ENCODE results near the gene UGT1A10. TPM values are rescaled to one million over a fixed set of nuclear protein-coding genes. Genes with fewer than 3 reads are reported as not detected.

The UGT1A10 gene
- total RNA-seq, 1 experiment from 2014 or later, result not detected

DNA sequence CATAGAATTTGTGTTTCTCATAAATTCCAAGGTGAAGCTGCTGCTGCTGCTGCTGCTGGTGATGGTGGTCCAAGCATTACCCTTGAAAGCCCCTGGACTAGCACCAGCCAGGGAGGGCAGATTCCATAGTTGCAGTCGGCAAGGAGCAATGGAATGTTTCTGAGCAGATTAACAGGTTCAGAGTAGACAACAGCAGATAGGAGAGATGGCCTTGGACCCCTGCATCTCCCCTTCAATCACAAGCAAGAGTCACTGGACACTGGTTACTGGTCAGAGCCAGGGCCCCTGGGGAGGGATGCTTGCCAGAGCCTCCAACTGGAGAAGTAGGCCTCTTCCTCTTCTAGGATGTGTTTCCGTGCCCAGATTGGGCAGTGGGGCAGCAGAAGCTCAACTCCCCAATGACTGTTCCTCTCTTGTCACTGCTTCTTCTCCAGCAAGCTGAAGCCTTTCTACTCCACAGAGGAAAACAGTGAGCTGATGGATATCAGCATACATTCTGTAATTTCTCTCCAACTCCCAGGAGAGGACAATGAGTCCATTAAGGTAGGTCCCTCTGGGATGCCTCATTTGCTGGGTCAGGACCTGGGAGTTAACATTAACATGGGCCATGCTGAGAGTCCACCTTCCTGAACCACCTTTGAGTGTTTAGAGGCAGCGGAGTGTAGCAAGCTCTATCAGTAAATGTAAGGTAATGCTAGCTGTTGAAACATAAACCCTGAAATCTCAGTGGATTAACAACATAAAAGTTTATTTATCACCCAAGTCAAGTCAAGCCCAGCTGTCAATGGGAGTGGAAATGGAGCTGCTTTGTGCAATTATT is 177.2 kb downstream of the UGT1A10 start:
- Histone ChIP-seq H3K27ac (ENCODE audit: low read depth, low read length, poor library complexity, severe bottlenecking) (no peak overlapping the region), H3K36me3 (ENCODE audit: insufficient read depth, low read length, poor library complexity, severe bottlenecking) (no peaks in the 10 kb centered on the region), H3K27me3 (replicated peaks; ENCODE audit: insufficient read depth, low read depth, low read length, poor library complexity) (no peaks in the 10 kb centered on the region), H3K4me3 (ENCODE audit: low read depth, low read length, poor library complexity, severe bottlenecking) (no peak overlapping the region), H3K4me1 (ENCODE audit: insufficient read depth, low read length, poor library complexity, severe bottlenecking) (no peaks in the 10 kb centered on the region), H3K9me3 (ENCODE audit: low read depth, low read length, poor library complexity, severe bottlenecking) (no peaks in the 10 kb centered on the region)
- TF ChIP-seq, protein P1, sequence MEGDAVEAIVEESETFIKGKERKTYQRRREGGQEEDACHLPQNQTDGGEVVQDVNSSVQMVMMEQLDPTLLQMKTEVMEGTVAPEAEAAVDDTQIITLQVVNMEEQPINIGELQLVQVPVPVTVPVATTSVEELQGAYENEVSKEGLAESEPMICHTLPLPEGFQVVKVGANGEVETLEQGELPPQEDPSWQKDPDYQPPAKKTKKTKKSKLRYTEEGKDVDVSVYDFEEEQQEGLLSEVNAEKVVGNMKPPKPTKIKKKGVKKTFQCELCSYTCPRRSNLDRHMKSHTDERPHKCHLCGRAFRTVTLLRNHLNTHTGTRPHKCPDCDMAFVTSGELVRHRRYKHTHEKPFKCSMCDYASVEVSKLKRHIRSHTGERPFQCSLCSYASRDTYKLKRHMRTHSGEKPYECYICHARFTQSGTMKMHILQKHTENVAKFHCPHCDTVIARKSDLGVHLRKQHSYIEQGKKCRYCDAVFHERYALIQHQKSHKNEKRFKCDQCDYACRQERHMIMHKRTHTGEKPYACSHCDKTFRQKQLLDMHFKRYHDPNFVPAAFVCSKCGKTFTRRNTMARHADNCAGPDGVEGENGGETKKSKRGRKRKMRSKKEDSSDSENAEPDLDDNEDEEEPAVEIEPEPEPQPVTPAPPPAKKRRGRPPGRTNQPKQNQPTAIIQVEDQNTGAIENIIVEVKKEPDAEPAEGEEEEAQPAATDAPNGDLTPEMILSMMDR (conservative IDR thresholded peaks at IDR 0.05; ENCODE audit: low read depth, low read length), result no peak
- TF ChIP-seq EZH2 (IDR thresholded peaks at IDR 0.05; ENCODE audit: borderline replicate concordance, low read depth, low read length, poor library complexity, severe bottlenecking), result no peak
- intact Hi-C loops (cut with micrococcal nuclease; ENCODE audit: unreplicated experiment), result no loop called here
- no TSS peak for BruUV-seq (replicated peaks)
- POLR2A ChIA-PET (ENCODE audit: low non-redundant PET), result no interaction called here
- no peak for DNase-seq (ENCODE audit: low spot score)
- CTCF ChIA-PET, result interaction anchor here (0.6 kb wide), 1 partner anchor 119 kb away, joined by 5 read pairs; no protein-coding TSS in a partner anchor

DNA sequence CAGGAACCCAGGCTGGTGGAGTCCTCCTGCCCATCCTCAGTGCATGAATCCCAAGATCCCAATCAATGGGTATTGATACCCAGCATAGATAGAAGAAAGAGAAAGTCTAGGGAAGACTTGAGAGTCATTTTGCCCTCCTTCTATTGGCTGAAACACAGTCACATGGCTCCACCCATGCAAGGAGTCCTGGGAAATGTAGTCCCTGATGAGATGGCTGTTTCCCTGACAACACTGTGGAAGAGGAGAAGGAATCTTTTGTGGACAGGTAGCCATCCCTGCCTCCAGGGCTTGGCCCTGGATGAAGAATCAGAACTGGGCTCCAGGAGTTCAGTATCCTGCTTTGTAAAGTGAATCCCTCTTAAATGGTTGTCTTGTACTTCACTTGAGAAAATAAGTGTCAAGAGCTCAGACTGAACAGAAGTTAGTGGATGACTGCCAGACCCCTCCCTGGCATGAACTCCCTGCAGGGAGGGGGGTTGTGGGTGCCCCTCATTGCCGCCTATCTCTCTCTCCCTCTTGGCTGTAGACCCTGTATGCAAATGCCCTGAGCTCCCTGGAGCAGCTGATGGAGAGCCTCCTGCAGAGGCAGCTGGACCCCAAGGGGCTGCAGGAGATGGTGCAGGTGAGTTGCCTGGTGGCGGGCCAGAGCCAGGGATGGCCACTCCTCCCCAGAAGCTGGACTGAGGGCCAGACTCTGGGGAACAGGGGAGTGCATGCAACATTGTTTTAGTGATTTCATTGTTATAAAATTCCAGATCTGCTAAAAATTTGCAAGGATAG is 178.0 kb downstream of the UGT1A10 start:
- intact Hi-C loops (cut with micrococcal nuclease; ENCODE audit: unreplicated experiment), result no loop called here
- no TSS peak for BruUV-seq (replicated peaks)
- no peak for TF ChIP-seq EZH2 (IDR thresholded peaks at IDR 0.05; ENCODE audit: borderline replicate concordance, low read depth, low read length, poor library complexity, severe bottlenecking)
- TF ChIP-seq, protein P1 (conservative IDR thresholded peaks at IDR 0.05; ENCODE audit: low read depth, low read length), result no peak
- POLR2A ChIA-PET (ENCODE audit: low non-redundant PET), result no interaction called here
- Histone ChIP-seq H3K4me1 (ENCODE audit: insufficient read depth, low read length, poor library complexity, severe bottlenecking) (no peaks in the 10 kb centered on the region), H3K27ac (ENCODE audit: low read depth, low read length, poor library complexity, severe bottlenecking) (no peak overlapping the region), H3K27me3 (replicated peaks; ENCODE audit: insufficient read depth, low read depth, low read length, poor library complexity) (no peaks in the 10 kb centered on the region), H3K36me3 (ENCODE audit: insufficient read depth, low read length, poor library complexity, severe bottlenecking) (no peaks in the 10 kb centered on the region), H3K4me3 (ENCODE audit: low read depth, low read length, poor library complexity, severe bottlenecking) (no peak overlapping the region), H3K9me3 (ENCODE audit: low read depth, low read length, poor library complexity, severe bottlenecking) (no peaks in the 10 kb centered on the region)
- peak; percentile 23 for DNase-seq (ENCODE audit: low spot score)
- CTCF ChIA-PET, result no interaction called here

DNA sequence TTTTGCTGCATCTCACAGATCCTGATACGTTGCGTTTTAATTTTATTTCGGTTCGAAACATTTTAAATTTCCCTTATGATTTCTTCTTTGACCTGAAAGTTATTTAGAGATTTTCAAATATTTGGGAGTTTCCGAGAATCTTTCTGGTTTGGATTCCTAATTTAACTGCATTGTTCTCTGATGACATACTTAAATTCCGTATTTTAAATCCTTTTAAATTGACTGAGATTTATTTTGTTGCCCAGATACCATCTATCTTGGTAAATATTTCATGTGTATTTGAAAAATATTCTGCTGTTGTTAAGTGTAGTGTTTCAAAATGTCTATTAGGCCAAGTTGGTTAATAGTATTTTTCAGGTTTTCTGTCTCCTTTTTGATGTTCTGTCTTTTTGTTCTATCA is 179.6 kb downstream of the UGT1A10 start:
- BruUV-seq (replicated peaks), result no TSS peak
- H3K4me3 ChIP-seq (ENCODE audit: low read depth, low read length, poor library complexity, severe bottlenecking), result no peak overlapping the region
- H3K27me3 ChIP-seq (replicated peaks; ENCODE audit: insufficient read depth, low read depth, low read length, poor library complexity), result no peaks in the 10 kb centered on the region
- TF ChIP-seq, protein P1 (conservative IDR thresholded peaks at IDR 0.05; ENCODE audit: low read depth, low read length), result no peak
- TF ChIP-seq EZH2 (IDR thresholded peaks at IDR 0.05; ENCODE audit: borderline replicate concordance, low read depth, low read length, poor library complexity, severe bottlenecking), result no peak
- H3K4me1 ChIP-seq (ENCODE audit: insufficient read depth, low read length, poor library complexity, severe bottlenecking), result no peaks in the 10 kb centered on the region
- POLR2A ChIA-PET (ENCODE audit: low non-redundant PET), result no interaction called here
- no peaks in the 10 kb centered on the region for H3K9me3 ChIP-seq (ENCODE audit: low read depth, low read length, poor library complexity, severe bottlenecking)
- no peaks in the 10 kb centered on the region for H3K36me3 ChIP-seq (ENCODE audit: insufficient read depth, low read length, poor library complexity, severe bottlenecking)
- H3K27ac ChIP-seq (ENCODE audit: low read depth, low read length, poor library complexity, severe bottlenecking), result no peak overlapping the region
- CTCF ChIA-PET, result no interaction called here
- DNase-seq (ENCODE audit: low spot score), result no peak
- intact Hi-C loops (cut with micrococcal nuclease; ENCODE audit: unreplicated experiment), result no loop called here
